ENCODE data around the gene AATF.

The AATF gene

GRCh38 chr17:36992701-36993100, 43.9 kb downstream of the AATF start:
- DNase-seq = no peak

DNA sequence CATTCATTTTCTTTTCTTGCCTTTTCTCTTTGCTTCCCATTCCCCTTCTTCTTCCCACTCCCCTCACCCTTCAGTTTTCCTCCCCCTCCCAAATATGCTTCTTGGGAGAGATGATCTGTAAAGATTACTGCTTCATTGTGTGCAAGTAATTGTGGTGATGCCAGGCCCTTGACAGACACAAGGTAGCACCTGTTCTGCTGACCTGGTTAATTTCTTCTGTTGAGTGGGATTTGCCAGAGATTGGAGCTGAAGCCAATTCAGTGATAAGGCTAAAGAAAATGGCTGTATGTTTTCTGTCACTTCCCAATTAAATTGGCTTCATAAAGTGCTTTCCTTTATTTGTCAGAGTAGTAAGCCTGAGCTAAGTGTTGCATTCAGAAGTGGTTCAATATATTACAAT, 44.5 kb downstream of the AATF start:
- DNase-seq = no peak

DNA sequence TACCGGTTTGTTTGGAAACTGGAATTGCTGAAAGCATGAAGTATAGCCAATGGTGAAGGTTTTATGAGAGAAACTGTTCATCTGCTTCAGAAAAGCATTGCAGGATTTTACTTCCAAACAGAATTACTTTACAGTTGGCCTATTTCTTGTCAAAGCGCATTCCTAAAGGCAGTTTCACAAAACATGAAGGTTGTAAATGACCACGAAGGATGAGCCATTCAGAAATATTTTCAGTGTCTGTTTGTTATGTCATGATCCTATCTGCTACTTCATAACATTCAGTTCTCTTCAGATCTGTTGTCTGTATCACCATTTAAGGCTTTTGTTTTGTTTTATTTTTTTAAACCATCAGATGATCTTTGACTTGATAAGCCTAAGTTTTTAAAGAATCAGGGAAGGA, 45.7 kb downstream of the AATF start:
- no peak for DNase-seq

- no peak for DNase-seq
These were observed 50.7 kb downstream of the AATF start for GRCh38 chr17:36999471-36999870.

- DNase-seq = peak; percentile 23
These were observed 68.0 kb downstream of the AATF start for GRCh38 chr17:37016780-37017179.

GRCh38 chr17:37017404-37017803, 68.7 kb downstream of the AATF start:
- DNase-seq = no peak

GRCh38 chr17:37019117-37019740, 70.5 kb downstream of the AATF start:
- DNase-seq = peak; percentile 54

- DNase-seq = no peak
These were observed 71.0 kb downstream of the AATF start for GRCh38 chr17:37019741-37020129.

DNA sequence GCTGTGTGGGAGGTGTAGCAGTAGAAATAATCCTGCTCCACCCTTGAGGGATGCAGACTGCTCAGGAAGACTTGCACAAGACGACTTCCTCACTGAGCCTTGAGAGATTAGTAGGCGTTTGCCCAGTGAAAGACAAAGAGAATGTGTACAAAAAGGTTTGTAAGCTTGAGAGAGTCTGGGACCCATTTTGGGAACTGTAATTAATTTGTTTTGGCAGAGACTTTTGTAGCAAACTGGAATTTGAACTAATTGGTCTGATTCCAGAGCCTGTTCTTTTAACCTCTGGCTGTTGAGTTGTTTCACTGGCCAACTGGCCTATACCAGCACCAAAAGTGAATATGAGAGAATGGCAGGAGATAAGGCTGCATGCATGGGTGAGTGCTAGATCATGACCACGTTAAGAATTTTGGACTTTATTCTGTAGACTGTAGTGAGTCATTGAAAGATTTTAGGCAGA, 75.5 kb downstream of the AATF start:
- DNase-seq = no peak

GRCh38 chr17:37025238-37025637, 76.5 kb downstream of the AATF start:
- DNase-seq = no peak

DNA sequence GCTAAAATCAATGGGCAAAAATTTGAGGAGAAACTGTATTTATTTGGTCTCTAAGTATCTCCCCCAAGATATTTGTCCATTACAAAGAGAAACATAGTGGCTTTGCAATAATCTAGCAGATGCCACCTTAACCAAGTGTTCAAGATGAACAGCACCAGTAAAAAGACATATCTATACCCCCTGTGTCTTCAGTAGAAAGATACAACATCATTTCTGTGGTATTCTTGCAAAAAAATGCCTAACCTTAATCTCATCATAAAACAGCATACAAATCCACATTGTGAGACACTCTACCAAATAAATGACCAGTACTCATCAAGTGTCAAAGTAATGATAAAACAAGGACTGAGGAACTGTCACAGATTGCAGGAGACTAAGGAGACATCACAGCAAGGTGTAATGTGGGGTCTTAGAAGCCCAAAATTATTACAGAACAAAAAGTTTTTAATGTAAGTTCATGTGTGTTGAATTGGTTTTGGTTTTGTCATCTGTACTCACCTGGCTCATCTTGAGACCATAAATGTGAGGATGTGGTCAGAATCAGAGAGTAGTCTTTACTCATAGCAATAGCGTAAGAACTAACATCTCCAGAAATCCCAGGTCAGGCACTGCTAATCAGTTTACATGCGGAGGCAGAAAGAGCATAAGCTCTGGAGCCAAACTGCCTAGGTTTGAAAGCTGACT, 77.2 kb downstream of the AATF start:
- no peak for DNase-seq

DNA sequence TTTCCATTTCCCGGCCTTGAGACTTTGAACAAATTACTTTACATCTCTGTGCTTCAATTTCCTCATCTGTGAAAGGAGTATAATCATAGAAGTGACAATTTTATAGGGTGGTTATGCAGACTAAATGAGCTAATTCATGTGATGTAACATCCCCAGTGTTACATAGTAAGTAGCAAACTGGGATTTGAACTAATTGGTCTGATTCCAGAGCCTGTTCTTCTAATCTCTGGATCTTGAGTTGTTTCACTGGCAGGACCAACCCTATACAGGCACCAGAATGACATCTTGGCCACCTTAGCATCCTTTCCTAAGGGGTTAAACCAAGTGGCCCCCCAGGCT, 77.7 kb downstream of the AATF start:
- DNase-seq = no peak

DNA sequence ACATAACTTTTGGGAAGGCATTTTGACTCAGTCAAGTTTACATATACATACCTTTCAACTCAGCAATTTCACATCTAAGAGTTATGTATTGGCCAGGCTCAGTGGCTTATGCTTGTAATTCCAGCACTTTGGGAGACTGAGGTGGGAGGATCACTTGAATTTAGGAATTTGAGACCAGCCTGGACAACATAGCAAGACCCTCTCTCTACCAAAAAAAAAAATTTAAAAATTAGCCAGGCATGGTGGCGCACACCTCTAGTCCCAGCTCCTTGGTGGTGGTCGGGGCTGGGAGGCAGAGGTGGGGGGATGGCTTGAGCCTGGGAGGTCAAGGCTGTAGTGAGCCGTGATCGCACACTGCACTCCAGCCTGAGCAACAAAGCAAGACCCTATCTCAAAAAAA, 79.3 kb downstream of the AATF start:
- DNase-seq = no peak

DNA sequence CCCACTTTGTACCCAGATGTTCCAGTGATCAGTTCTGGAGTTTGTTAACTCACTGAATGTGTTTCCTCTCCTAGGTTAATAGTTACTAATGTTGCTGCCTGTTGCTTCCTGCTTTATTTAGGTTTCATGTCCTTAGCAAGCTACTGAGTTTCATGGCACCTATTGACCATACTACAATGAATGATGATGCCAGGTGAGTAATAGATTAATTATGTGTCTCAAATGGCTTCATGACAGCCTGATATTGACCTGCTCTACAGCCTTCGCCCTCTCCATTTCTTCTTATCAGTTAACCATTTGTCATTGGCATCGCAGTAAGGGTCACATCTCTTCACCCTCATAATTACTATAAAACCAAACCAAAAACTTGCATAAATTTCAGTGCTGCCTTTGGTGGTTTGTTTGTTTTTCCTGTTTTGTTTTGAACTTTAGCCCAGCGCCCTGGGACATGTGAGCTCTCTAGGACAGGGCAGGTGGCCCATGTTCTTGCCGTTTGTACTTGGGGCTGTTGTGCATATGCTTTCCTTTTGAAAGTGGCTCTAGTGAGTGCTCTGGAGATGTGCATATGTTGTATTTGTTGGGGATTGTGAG, 82.8 kb downstream of the AATF start:
- no peak for DNase-seq

DNA sequence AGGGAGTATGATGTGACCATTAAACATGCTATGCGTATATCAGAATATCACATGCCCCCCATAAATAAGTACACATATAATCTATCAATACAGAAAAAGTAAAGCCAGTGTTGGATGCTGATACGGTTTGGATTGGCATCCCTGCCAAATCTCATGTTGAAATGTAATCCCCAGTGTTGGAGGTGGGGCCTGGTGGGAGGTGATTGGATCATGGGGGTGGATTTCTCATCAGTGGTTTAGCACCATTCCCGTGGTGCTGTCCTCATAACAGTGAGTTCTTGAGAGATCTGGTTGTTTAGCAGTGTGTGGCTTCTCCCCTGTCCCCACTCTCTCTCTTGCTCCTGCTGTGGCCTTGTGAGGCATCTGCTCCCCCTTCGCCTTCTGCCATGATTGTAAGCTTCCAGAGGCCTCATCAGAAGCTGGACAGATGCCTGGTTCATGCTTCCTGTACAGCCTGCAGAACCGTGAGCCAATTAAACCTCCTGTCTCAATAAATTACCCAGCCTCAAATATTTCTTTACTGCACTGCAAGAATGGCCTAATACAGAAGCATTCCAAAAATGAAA, 88.9 kb downstream of the AATF start:
- no peak for DNase-seq

DNA sequence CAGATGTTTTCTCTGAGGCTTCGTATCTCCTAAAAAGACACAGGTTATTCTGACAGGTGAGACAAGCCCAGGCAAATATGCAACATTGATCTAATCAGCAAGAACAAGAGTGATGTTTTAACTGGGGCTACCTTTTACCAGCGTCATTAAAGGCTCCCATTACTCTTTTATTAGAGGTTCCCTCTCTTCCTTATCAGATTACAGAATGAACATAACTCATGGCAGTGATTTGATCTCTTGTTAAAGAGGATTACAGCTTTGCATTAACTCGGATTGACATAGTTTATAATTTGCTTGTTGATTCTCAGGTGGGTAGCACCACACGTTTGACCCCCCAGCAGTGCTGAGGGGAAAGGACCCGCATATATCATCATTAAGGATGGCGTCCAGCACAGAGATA, 90.5 kb downstream of the AATF start:
- no peak for DNase-seq

DNA sequence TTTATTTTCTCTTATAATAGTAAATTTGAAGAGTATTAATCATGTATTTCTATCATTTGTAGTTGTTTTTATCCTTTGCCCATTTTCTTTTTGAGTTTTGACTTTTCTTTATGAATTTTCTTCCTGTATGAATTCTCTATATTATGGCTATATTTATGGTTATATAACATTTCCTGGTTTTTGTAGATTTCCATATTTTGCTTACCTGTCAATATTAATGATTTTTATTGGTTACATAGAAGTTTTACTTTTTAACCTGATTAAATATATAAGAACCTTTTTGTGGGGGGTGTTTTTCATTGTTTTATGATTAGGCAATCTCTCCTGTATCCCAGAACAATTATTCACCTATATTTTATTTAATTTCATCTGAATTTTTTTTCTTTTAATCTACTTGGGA, 93.2 kb downstream of the AATF start:
- no peak for DNase-seq

- no peak for DNase-seq
These were observed 94.4 kb downstream of the AATF start for GRCh38 chr17:37043201-37043600.

DNA sequence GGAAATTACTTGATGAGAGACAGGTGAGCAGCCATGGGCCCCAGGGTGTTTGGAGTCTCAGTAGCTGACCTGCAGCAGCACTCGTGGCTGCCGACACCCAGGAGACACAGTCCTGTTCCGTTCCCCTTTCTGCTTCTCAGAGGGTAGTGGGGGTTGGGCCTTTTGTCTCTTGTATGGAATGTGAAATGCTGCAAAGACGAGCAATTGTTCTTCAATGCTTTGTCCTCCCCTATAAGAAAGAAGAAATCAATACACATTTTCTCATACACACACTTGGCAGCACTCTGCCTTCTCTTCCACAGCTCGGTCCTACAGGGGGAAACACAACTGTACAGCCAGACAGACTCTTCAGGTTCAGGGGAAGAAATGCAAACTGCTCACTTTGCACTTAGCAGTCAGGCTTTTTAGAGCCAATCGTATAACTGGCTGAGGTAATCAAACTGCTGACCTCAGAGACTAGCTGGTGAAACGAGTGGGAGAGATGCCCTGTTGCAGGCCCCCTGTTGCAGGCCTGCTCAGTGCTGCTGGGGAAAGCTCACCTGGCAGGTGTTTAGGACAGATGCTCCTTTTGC, 96.7 kb downstream of the AATF start:
- DNase-seq = no peak

GRCh38 chr17:37047631-37048104, 98.9 kb downstream of the AATF start:
- peak; percentile 42 for DNase-seq

DNA sequence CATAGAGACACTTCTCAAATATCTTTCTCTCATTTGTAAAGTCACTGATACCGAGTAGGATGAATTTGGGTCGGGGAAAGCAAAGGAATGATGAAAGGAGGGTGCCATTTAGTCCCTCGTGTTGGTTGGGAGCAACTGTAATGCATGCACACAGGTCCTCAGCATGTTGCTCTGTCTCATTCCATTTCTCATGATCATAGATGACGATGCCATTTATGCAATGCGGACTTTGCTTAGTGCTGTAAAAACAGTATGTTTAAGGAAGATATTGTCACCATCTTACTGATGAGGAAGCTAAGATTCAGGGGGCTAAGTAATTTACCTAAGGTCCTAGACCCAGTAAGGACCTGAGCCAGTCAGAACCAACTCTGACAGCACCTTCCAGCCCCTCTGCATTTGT, 100.1 kb downstream of the AATF start:
- no peak for DNase-seq

DNA sequence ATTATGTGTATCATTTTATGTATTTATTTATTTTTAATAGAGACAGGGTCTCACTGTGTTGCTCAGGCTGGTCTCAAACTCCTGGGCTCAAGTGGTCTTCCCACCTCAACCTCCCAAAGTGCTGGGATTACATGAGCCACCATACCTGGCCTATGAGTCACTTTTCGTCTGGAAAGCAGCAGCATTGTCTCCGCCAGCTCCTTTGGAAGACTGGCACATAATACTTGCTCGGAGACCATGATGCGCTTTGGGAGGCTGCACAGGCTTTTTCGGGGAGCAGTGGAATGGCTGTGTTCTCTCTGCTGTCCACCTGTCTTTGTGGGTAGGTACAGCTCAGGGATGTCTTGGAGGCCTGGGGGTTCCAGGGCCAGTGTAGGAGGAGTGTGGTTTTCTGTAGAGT, 102.2 kb downstream of the AATF start:
- DNase-seq = no peak

DNA sequence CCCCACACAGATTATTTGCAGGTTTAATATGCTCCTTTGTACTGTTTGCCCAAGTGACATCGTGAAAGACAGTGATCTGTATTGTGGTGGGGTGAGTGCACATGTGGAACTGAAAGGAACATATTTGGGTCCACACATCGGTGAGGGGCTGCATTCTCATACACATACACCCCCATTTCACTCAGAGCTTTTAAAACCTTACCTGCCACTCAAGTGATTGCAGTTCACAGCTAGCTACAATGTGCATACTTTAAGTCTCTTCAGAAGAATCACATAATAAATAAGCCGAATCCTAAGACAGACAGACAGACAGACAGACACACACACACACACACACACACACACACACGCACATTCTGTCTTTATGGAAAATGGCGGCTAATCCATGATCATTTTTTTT, 102.6 kb downstream of the AATF start:
- DNase-seq = no peak

DNA sequence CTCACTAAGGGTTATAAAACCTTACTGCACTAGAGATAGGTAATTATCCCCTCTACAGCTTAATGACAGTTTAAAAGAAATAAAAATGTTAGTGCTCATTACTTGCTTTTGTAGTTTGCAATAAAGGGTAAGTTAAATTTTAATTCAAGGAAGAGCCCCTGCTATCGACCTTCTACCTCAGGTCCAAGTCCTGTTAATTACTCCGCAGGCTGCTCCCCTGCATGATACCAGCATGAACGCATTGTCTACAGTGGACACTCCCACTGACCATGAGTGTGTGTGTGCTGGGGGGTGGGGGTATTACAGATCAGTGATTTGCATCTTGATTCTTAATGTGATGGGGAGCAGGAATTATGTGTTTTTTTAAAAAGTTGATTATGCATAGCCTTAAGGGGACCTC, 103.1 kb downstream of the AATF start:
- no peak for DNase-seq
